Common myeloid progenitor, CD34-positive (primary cell): Measurements from ENCODE around the gene EFCAB10.
"Not testable (repeated sequence)": the region's sequence is repeated elsewhere in the genome, so short reads cannot be mapped to it uniquely, and the experiment has no call there.

Experiments
- CTCF ChIA-PET: fragments of 350-600 bp; sonication (Branson Sonifier 250); formaldehyde crosslinking; loops from one replicate; lab custom pipeline; 2021; ENCODE audit warnings: antibody characterized with exemption; lab: Charles Lee
- POLR2A ChIA-PET: fragments of 350-600 bp; sonication (Branson Sonifier 250); formaldehyde crosslinking; loops from one replicate; lab custom pipeline; 2021; ENCODE audit warnings: antibody characterized with exemption; lab: Charles Lee
- DNase-seq, 3 donors: peaks; one replicate each; pipeline versions ENCODE4 v3.0.0 to v3.0.0-alpha.2; 2013
- H3K27ac ChIP-seq, 2 experiments: 1 replicate in 1 of 2; 2 replicates in 1 of 2; pipeline ENCODE4 v1.7.0; 2013; ENCODE audit warnings: inconsistent platforms in 2 of 2, low read length in 2 of 2, mild to moderate bottlenecking in 2 of 2, low read depth in 1 of 2, moderate library complexity in 1 of 2; ENCODE audit not compliant: severe bottlenecking in 2 of 2, insufficient read depth in 1 of 2, poor library complexity in 1 of 2
- H3K27me3 ChIP-seq, 5 experiments: replicated peaks in 2 of 5; 1 replicate in 3 of 5; 2 replicates in 2 of 5; pipeline versions ENCODE4 v1.6.1 to v1.7.0; 2013; ENCODE audit warnings: low read length in 4 of 5, mild to moderate bottlenecking in 2 of 5, moderate library complexity in 2 of 5, inconsistent platforms in 1 of 5; ENCODE audit not compliant: insufficient read depth in 5 of 5, control insufficient read depth in 4 of 5
- H3K36me3 ChIP-seq, 4 experiments: 1 replicate in 2 of 4; 2 replicates in 2 of 4; pipeline versions ENCODE4 v1.6.1 to v1.7.0; 2013; ENCODE audit warnings: low read length in 3 of 4, control low read depth in 1 of 4, mild to moderate bottlenecking in 1 of 4; ENCODE audit not compliant: control insufficient read depth in 4 of 4, insufficient read depth in 4 of 4
- H3K4me1 ChIP-seq, 4 experiments: 1 replicate in 3 of 4; 2 replicates in 1 of 4; pipeline versions ENCODE4 v1.6.1 to v1.7.1; 2013; ENCODE audit warnings: low read length in 3 of 4, mild to moderate bottlenecking in 3 of 4, control low read depth in 1 of 4, inconsistent platforms in 1 of 4, moderate library complexity in 1 of 4; ENCODE audit not compliant: control insufficient read depth in 4 of 4, insufficient read depth in 4 of 4; ENCODE audit errors: control extremely low read depth in 1 of 4
- H3K4me3 ChIP-seq, 7 experiments: 1 replicate in 4 of 7; 2 replicates in 3 of 7; pipeline versions ENCODE4 v1.5.1 to v1.7.0; 2013; ENCODE audit warnings: mild to moderate bottlenecking in 7 of 7, low read length in 6 of 7, moderate library complexity in 6 of 7, inconsistent platforms in 2 of 7, low read depth in 2 of 7, control low read depth in 1 of 7; ENCODE audit not compliant: insufficient read depth in 4 of 7, control insufficient read depth in 1 of 7; ENCODE audit errors: extremely low read depth in 1 of 7
- H3K9me3 ChIP-seq, 5 experiments: 1 replicate in 4 of 5; 2 replicates in 1 of 5; pipeline versions ENCODE4 v1.6.1 to v1.7.1; 2013; ENCODE audit warnings: low read length in 4 of 5, mild to moderate bottlenecking in 2 of 5, inconsistent platforms in 1 of 5, low read depth in 1 of 5, moderate library complexity in 1 of 5; ENCODE audit not compliant: control insufficient read depth in 4 of 5, insufficient read depth in 2 of 5; ENCODE audit errors: control extremely low read depth in 1 of 5
- WGBS: methylation state at CpG from one replicate; pipeline ENCODE4 v1.1.5; 2013; ENCODE audit not compliant: insufficient coverage; 5-methylcytosine and 5-hydroxymethylcytosine counted together

Gene EFCAB10

DNA sequence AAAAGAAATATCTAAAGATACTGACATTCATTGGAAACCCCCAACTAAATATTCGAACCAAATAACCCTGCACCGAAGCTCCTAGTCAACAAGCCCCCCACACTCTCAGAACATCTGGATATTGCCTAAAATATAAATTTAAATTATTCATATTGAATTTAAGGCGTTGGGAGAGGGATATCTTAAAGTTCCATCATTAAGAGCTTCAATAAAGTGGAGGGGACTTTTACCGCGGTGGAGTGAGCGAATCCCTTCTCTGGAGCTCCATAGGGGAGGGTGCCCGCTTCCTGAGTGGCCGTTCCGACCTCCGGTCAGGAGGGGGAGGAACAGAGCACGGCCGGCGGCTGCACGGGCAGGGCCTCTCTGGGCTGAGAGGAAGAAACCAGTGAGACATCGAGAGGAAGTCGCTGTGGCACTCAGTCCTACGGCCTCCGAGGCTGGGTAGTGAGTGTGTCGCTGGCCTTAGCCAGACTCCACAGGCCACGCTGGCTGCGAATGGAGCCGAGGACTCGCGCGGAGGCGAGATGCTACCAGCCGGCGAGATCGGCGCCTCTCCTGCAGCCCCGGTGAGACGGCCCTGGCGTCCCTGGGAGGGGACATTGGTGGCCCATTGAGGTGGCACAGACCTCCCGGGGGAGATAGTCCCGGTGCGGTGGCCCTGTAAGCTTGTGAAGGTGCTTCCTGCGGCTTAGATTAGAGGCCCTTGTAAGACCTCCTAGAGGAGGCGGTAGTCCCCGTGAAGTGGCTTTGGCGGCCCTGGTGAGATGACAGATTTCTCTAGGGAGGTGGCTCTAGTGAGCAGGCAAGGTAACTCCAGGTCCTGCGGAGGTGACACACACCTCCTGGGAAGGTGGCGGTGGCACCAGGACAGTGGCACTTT, 49.3 kb downstream of the EFCAB10 start, which contains the start of gene RINT1:
Gene RINT1, plus strand, starts transcription at position 410 of the 880 bp plus-strand sequence. Its CDS starts 115 bp downstream, at position 525.
- POLR2A ChIA-PET, result interaction anchor here (0.6 kb wide), 2 partner anchors 47 to 519 kb away, joined by 3 to 6 read pairs; no protein-coding TSS in a partner anchor
- no peaks in the 10 kb centered on the region for H3K27me3 ChIP-seq
- no peaks in the 10 kb centered on the region for H3K9me3 ChIP-seq
- H3K27ac ChIP-seq, result peak within 1 kb of the TSS; percentile 91 to 96
- peaks cover 4 to 12% (median 7%) of the 10 kb centered on the region in 4 experiments for H3K36me3 ChIP-seq
- CTCF ChIA-PET, result interaction anchor here (0.9 to 2.9 kb wide), 8 partner anchors 8 to 57 kb away, joined by 3 to 11 read pairs (median 4); no protein-coding TSS in a partner anchor
- peak; percentile 93 to 98 (median 96) for DNase-seq
- H3K4me1 ChIP-seq, result peaks cover 16 to 22% (median 19%) of the 10 kb centered on the region in 4 experiments
- H3K4me3 ChIP-seq, result peak within 1 kb of the TSS; percentile 82 to 98 (median 90)
- under 1% methylated on average over 32 of the region's 42 CpGs for WGBS

DNA sequence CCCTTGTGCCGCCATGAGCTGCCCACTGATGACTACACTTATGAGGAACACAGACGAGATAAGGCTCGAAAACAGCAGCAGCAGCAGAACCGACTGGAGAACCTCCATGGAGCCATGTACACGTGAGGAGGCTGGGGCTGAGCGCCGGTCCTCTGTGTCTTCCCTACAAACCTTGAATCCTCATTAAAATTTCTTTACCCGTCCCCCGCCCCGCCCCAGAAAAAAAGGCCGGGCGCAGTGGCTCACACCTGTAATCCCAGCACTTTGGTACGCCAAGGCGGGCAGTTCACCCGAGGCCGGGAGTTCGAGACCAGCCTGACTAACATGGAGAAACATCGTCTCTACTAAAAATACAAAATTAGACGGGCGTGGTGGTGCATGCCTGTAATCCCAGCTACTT, 50.7 kb downstream of the EFCAB10 start:
- H3K27me3 ChIP-seq, result no peaks in the 10 kb centered on the region
- H3K4me3 ChIP-seq, result no peak overlapping the region
- CTCF ChIA-PET, result no interaction called here
- POLR2A ChIA-PET, result interaction anchor here (0.7 kb wide), 1 partner anchor 211 kb away, joined by 3 read pairs; no protein-coding TSS in a partner anchor
- H3K36me3 ChIP-seq, result peaks cover 0 to 6% (median 2%) of the 10 kb centered on the region in 4 experiments
- no peak for DNase-seq
- peaks cover 16 to 22% (median 19%) of the 10 kb centered on the region in 4 experiments for H3K4me1 ChIP-seq
- H3K9me3 ChIP-seq, result no peaks in the 10 kb centered on the region
- H3K27ac ChIP-seq, result no peak overlapping the region
- WGBS, result 98% methylated on average over 15 of the region's 20 CpGs

DNA sequence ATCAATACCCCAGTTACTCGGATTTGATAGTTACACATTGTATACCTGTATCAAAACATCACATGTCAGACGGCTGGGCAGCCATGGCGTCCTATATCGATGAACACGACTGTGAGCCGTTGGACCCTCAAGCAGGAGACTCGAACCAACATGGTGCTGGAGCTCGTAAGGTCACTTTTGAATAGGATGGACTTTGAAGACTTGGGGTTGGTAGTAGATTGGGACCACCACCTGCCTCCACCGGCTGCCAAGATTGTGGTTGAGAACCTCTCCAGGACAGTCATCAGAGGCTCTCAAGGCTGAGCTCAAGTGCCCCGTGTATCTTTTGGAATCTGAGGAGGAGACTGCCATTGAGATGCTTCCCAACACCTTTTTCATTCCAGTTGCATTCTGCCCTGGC, 51.2 kb downstream of the EFCAB10 start:
- Histone ChIP-seq H3K27me3 (no peaks in the 10 kb centered on the region), H3K4me3 (no peak overlapping the region), H3K36me3 (peaks cover 0 to 6% (median 0%) of the 10 kb centered on the region in 4 experiments), H3K27ac (no peak overlapping the region), H3K4me1 (peaks cover 16 to 22% (median 19%) of the 10 kb centered on the region in 4 experiments), H3K9me3 (no peaks in the 10 kb centered on the region)
- no peak for DNase-seq
- 98% methylated on average over 9 of the region's 10 CpGs for WGBS
- ChIA-PET POLR2A (interaction anchor here (0.7 kb wide), 1 partner anchor 211 kb away, joined by 3 read pairs; no protein-coding TSS in a partner anchor), CTCF (no interaction called here)

DNA sequence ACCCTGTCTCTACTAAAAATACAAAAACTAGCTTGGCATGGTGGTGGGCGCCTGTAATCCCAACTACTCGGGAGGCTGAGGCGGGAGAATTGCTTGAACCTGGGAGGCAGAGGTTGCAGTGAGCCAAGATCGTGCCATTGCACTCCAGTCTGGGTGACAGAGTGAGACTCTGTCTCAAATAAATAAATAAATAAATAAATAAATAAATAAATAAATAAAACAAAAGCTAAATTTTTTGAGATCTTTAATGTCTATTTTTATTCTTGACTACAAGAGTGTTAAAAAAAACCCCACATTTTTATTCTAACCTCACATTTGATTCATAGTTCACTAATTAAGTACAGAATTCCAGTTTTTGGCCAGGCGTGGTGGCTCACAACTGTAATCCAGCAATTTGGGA, 53.6 kb downstream of the EFCAB10 start:
- CTCF ChIA-PET, H3K27ac ChIP-seq, H3K36me3 ChIP-seq, DNase-seq, POLR2A ChIA-PET, H3K27me3 ChIP-seq, H3K9me3 ChIP-seq, H3K4me3 ChIP-seq: not testable (repeated sequence)
- peaks cover 6 to 13% (median 10%) of the 10 kb centered on the region in 4 experiments for H3K4me1 ChIP-seq
- no CpG with 5 or more reads among the region's 5 CpGs for WGBS

DNA sequence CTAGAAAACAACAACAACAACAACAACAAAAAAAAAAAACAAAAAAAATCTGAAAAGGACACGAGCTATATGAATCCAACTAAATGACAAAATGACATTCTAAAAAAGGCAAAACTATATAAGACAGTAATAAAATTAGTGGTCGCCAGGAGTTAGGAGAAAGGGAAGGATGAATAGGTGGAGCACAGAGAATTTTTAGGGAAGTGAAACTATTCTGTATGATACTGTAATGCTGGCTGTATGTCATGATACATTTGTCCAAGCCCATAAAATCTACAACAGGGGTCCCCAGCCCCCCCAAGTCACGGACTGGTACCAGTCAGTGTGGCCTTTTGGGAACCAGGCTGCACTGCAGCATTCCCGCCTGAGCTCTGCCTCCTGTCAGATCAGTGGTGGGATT, 56.5 kb downstream of the EFCAB10 start:
- ChIA-PET POLR2A (no interaction called here), CTCF (no interaction called here)
- Histone ChIP-seq H3K4me3 (no peak overlapping the region), H3K36me3 (peaks cover 0 to under 1% (median 0%) of the 10 kb centered on the region in 4 experiments), H3K27me3 (no peaks in the 10 kb centered on the region), H3K4me1 (peaks cover 3 to 20% (median 13%) of the 10 kb centered on the region in 4 experiments), H3K27ac (no peak overlapping the region), H3K9me3 (no peaks in the 10 kb centered on the region)
- 67% methylated on average over 2 of the region's 4 CpGs for WGBS
- DNase-seq, result no peak

DNA sequence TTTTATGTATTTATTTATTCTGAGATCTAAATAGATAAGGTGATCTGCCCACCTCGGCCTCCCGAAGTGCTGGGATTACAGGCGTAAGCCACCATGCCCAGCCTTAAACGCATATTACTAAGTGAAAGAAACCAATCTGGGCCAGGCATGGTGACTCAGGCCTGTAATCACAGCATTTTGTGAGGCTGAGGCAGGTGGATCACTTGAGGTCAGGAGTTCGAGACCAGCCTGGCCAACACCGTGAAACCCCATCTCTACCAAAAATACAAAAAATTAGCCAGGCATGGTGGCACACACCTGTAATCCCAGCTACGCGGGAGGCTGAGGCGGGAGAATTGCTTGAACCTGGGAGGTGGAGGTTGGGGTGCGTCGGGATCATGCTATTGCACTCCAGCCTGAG, 56.9 kb downstream of the EFCAB10 start:
- CTCF ChIA-PET, result interaction anchor here (1.2 kb wide), 1 partner anchor 7 kb away, joined by 5 read pairs; the partner anchor contains the start of gene RINT1
- not testable (repeated sequence) for DNase-seq, H3K27me3 ChIP-seq, H3K9me3 ChIP-seq, H3K27ac ChIP-seq, H3K36me3 ChIP-seq, H3K4me3 ChIP-seq
- H3K4me1 ChIP-seq, result peaks cover 3 to 20% (median 13%) of the 10 kb centered on the region in 4 experiments
- 87% methylated on average over 5 of the region's 11 CpGs for WGBS
- POLR2A ChIA-PET, result interaction anchor here (0.5 kb wide), 1 partner anchor 505 kb away, joined by 3 read pairs; no protein-coding TSS in a partner anchor
